GM12864 (cell line): ENCODE data around the gene RSPRY1.
"Not testable (repeated sequence)": the region's sequence is repeated elsewhere in the genome, so short reads cannot be mapped to it uniquely, and the experiment has no call there.

ENCODE experiments used
- DNase-seq: peaks from one replicate; pipeline ENCODE4 v3.0.0-alpha.2; 2011; ENCODE audit warnings: low read depth
- H3K4me3 ChIP-seq: 2 replicates; pipeline ENCODE4 v1.5.1; 2011; ENCODE audit warnings: mild to moderate bottlenecking, low read depth, low read length, control low read depth
- CTCF ChIP-seq: IDR thresholded peaks from 2 replicates; pipeline ENCODE4 v1.5.1; 2011; ENCODE audit warnings: low read depth, mild to moderate bottlenecking, moderate library complexity, low read length, control low read depth, inconsistent platforms; ENCODE audit errors: missing control alignments

RSPRY1 gene

GRCh38 chr16:57192720-57193486 is 6.8 kb downstream of the RSPRY1 start:
- DNase-seq, result no peak
- H3K4me3 ChIP-seq, result no peak overlapping the region
- TF ChIP-seq CTCF, result no peak

GRCh38 chr16:57194512-57194911 is 8.4 kb downstream of the RSPRY1 start:
- TF ChIP-seq CTCF, result no peak
- DNase-seq, result no peak
- no peak overlapping the region for H3K4me3 ChIP-seq

GRCh38 chr16:57196286-57196685 is 10.2 kb downstream of the RSPRY1 start:
- no peak overlapping the region for H3K4me3 ChIP-seq
- no peak for TF ChIP-seq CTCF
- no peak for DNase-seq

- no peak overlapping the region for H3K4me3 ChIP-seq
- no peak for TF ChIP-seq CTCF
- DNase-seq, result no peak
These were observed 10.6 kb downstream of the RSPRY1 start for GRCh38 chr16:57196753-57197152.

- not testable (repeated sequence) for H3K4me3 ChIP-seq, DNase-seq
These were observed 14.2 kb downstream of the RSPRY1 start for GRCh38 chr16:57200321-57200720.

GRCh38 chr16:57200926-57201325 is 14.8 kb downstream of the RSPRY1 start:
- DNase-seq, H3K4me3 ChIP-seq: not testable (repeated sequence)

- TF ChIP-seq CTCF, result no peak
- no peak for DNase-seq
- H3K4me3 ChIP-seq, result no peak overlapping the region
These were observed 16.2 kb downstream of the RSPRY1 start for GRCh38 chr16:57202095-57202886.

- DNase-seq, result no peak
- no peak for TF ChIP-seq CTCF
- H3K4me3 ChIP-seq, result no peak overlapping the region
These were observed 17.3 kb downstream of the RSPRY1 start for GRCh38 chr16:57203451-57203850.
